Neural cell (in vitro differentiated cells): Measurements from ENCODE around the gene SPTBN1. TPM values are rescaled to one million over a fixed set of nuclear protein-coding genes. Genes with fewer than 3 reads are reported as not detected.

Experiments
- H2AFZ ChIP-seq: fragments of 200-600, 300-800 bp; sonication (generic), shearing (Covaris generic); 2 replicates; pipeline ENCODE4 v1.6.0; 2014; ENCODE audit warnings: low read depth, mild to moderate bottlenecking, antibody characterized with exemption, low read length, moderate library complexity
- H3F3A ChIP-seq: fragments of 200-600 bp; shearing (Covaris generic); 2 replicates; pipeline ENCODE4 v1.6.1; 2016; ENCODE audit warnings: mild to moderate bottlenecking, moderate library complexity, mixed read lengths, antibody characterized with exemption, low read length; ENCODE audit not compliant: insufficient read depth, poor library complexity, severe bottlenecking
- H3K27ac ChIP-seq: fragments of 200-600, 300-800 bp; sonication (generic), shearing (Covaris generic); 2 replicates; pipeline ENCODE4 v1.5.1; 2014; ENCODE audit warnings: mild to moderate bottlenecking, low read length, moderate library complexity
- H3K27me3 ChIP-seq: fragments of 300-800, 200-600 bp; sonication (generic), shearing (Covaris generic); 2 replicates; pipeline ENCODE4 v1.6.0; 2014; ENCODE audit warnings: mild to moderate bottlenecking, low read depth, low read length, moderate library complexity; ENCODE audit not compliant: insufficient read depth
- H3K36me3 ChIP-seq: fragments of 300-800, 200-600 bp; sonication (generic), shearing (Covaris generic); 2 replicates; pipeline ENCODE4 v1.5.1; 2014; ENCODE audit warnings: mild to moderate bottlenecking, antibody characterized with exemption, low read length, moderate library complexity; ENCODE audit not compliant: insufficient read depth
- H3K4me2 ChIP-seq: fragments of 300-800, 200-600 bp; sonication (generic), shearing (Covaris generic); 2 replicates; pipeline ENCODE4 v1.6.0; 2014; ENCODE audit warnings: mild to moderate bottlenecking, low read length
- H3K4me3 ChIP-seq: fragments of 300-800, 200-600 bp; sonication (generic), shearing (Covaris generic); 2 replicates; pipeline ENCODE4 v1.5.1; 2014; ENCODE audit warnings: mild to moderate bottlenecking, low read length, moderate library complexity
- H3K79me2 ChIP-seq: fragments of 200-600 bp; shearing (Covaris generic); replicated peaks from 2 replicates; pipeline ENCODE4 v1.6.0; 2014; ENCODE audit warnings: mild to moderate bottlenecking, low read length, moderate library complexity; ENCODE audit not compliant: insufficient read depth
- H3K9ac ChIP-seq: fragments of 300-800, 200-600 bp; sonication (generic), shearing (Covaris generic); 2 replicates; pipeline ENCODE4 v1.6.1; 2016; ENCODE audit warnings: mild to moderate bottlenecking, low read length, mixed read lengths
- H3K9me2 ChIP-seq: fragments of 200-600 bp; shearing (Covaris generic); 2 replicates; pipeline ENCODE4 v1.6.1; 2016; ENCODE audit warnings: mild to moderate bottlenecking, low read length, mixed read lengths; ENCODE audit not compliant: insufficient read depth
- H3K9me3 ChIP-seq: fragments of 200-600, 300-800 bp; sonication (generic), shearing (Covaris generic); 2 replicates; pipeline ENCODE4 v1.6.1; 2016; ENCODE audit warnings: mild to moderate bottlenecking, mixed run types, low read length, moderate library complexity, mixed read lengths
- H4K20me1 ChIP-seq: fragments of 200-600 bp; shearing (Covaris generic); 2 replicates; pipeline ENCODE4 v1.6.1; 2016; ENCODE audit warnings: mild to moderate bottlenecking, mixed run types; ENCODE audit not compliant: insufficient read depth
- EP300 ChIP-seq: fragments of 450-650 bp; conservative IDR thresholded peaks from 2 replicates; pipeline ENCODE4 v1.6.1; 2014; ENCODE audit warnings: antibody characterized with exemption, mild to moderate bottlenecking, moderate library complexity; ENCODE audit not compliant: poor library complexity, severe bottlenecking
- EZH2 ChIP-seq: fragments of 200-600, 300-800 bp; shearing (Covaris generic), sonication (generic); IDR thresholded peaks from 2 replicates; pipeline ENCODE4 v1.6.1; 2014; ENCODE audit warnings: antibody characterized with exemption, low read length, borderline replicate concordance, mild to moderate bottlenecking; ENCODE audit not compliant: insufficient read depth, poor library complexity, severe bottlenecking
- MXI1 ChIP-seq: fragments of 450-650 bp; conservative IDR thresholded peaks from 2 replicates; pipeline ENCODE4 v1.6.1; 2014; ENCODE audit warnings: antibody characterized with exemption, mild to moderate bottlenecking; ENCODE audit not compliant: poor library complexity, severe bottlenecking
- POLR2AphosphoS5 ChIP-seq: IDR thresholded peaks from 2 replicates; pipeline ENCODE4 v1.6.1; 2012
- RAD21 ChIP-seq: fragments of 450-650 bp; conservative IDR thresholded peaks from 2 replicates; pipeline ENCODE4 v1.6.1; 2014; ENCODE audit warnings: antibody characterized with exemption, mild to moderate bottlenecking, moderate library complexity
- SMC3 ChIP-seq: fragments of 450-650 bp; conservative IDR thresholded peaks from 2 replicates; pipeline ENCODE4 v1.6.1; 2014; ENCODE audit warnings: antibody characterized with exemption, mild to moderate bottlenecking, moderate library complexity; ENCODE audit not compliant: poor library complexity
- polyA plus RNA-seq: library from polyadenylated mRNA; depleted of rRNA; stranded (reverse); fragments of >200 nt; gene quantifications from 2 replicates; pipeline ENCODE4 v1.2.3, GENCODE V29; 2014
- TF ChIP-seq, protein P1 (sequence below): IDR thresholded peaks from 2 replicates; pipeline ENCODE4 v1.6.1; 2012; ENCODE audit warnings: borderline replicate concordance
- TF ChIP-seq, protein P2 (sequence below): fragments of 450-650 bp; IDR thresholded peaks from 2 replicates; pipeline ENCODE4 v1.5.1; 2014; ENCODE audit warnings: antibody characterized with exemption, mild to moderate bottlenecking, moderate library complexity; ENCODE audit not compliant: poor library complexity, severe bottlenecking

SPTBN1 gene
- polyA plus RNA-seq, 1 donor from 2014 or later, result 92.1 TPM

DNA sequence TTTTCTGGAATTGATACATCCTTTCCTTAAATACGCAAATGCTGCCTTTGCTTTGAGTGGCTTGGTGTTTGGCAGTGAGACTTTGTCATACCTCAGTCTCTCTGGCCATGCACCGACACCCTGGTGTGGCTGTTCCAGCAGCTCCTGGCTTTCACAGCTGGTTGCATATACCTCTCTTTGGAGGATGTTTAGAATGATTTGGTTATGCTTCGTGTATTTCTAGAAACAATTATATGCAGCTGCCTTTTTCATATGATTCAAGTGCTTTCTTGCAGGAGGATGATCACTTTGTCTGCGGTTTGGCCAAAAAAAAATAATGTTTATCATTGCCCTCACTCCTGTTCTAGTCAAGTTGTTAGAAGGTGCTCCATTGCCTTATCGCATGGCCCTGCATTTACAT, 172.3 kb downstream of the SPTBN1 start:
- H4K20me1 ChIP-seq, result no peaks in the 10 kb centered on the region
- H3K79me2 ChIP-seq, result no peaks in the 10 kb centered on the region
- no peak overlapping the region for H2AFZ ChIP-seq
- H3K27me3 ChIP-seq, result no peaks in the 10 kb centered on the region
- peaks cover 20% of the 10 kb centered on the region for H3K36me3 ChIP-seq
- no peaks in the 10 kb centered on the region for H3K9me2 ChIP-seq
- no peak overlapping the region for H3K4me2 ChIP-seq
- TF ChIP-seq POLR2AphosphoS5 (no peak), EZH2 (no peak), EP300 (no peak), MXI1 (no peak), SMC3 (no peak)
- TF ChIP-seq, protein P1, sequence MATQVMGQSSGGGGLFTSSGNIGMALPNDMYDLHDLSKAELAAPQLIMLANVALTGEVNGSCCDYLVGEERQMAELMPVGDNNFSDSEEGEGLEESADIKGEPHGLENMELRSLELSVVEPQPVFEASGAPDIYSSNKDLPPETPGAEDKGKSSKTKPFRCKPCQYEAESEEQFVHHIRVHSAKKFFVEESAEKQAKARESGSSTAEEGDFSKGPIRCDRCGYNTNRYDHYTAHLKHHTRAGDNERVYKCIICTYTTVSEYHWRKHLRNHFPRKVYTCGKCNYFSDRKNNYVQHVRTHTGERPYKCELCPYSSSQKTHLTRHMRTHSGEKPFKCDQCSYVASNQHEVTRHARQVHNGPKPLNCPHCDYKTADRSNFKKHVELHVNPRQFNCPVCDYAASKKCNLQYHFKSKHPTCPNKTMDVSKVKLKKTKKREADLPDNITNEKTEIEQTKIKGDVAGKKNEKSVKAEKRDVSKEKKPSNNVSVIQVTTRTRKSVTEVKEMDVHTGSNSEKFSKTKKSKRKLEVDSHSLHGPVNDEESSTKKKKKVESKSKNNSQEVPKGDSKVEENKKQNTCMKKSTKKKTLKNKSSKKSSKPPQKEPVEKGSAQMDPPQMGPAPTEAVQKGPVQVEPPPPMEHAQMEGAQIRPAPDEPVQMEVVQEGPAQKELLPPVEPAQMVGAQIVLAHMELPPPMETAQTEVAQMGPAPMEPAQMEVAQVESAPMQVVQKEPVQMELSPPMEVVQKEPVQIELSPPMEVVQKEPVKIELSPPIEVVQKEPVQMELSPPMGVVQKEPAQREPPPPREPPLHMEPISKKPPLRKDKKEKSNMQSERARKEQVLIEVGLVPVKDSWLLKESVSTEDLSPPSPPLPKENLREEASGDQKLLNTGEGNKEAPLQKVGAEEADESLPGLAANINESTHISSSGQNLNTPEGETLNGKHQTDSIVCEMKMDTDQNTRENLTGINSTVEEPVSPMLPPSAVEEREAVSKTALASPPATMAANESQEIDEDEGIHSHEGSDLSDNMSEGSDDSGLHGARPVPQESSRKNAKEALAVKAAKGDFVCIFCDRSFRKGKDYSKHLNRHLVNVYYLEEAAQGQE, result no peak
- no peaks in the 10 kb centered on the region for H3K9me3 ChIP-seq
- no peak overlapping the region for H3K4me3 ChIP-seq
- no peak overlapping the region for H3K9ac ChIP-seq
- H3F3A ChIP-seq, result no peaks in the 10 kb centered on the region
- no peak overlapping the region for H3K27ac ChIP-seq

DNA sequence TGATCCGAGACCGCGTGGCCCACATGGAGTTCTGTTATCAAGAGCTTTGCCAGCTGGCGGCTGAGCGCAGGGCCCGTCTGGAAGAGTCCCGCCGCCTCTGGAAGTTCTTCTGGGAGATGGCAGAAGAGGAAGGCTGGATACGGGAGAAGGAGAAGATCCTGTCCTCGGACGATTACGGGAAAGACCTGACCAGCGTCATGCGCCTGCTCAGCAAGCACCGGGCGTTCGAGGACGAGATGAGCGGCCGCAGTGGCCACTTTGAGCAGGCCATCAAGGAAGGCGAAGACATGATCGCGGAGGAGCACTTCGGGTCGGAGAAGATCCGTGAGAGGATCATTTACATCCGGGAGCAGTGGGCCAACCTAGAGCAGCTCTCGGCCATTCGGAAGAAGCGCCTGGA, 172.8 kb downstream of the SPTBN1 start:
- TF ChIP-seq, protein P1, result no peak
- TF ChIP-seq, protein P2, sequence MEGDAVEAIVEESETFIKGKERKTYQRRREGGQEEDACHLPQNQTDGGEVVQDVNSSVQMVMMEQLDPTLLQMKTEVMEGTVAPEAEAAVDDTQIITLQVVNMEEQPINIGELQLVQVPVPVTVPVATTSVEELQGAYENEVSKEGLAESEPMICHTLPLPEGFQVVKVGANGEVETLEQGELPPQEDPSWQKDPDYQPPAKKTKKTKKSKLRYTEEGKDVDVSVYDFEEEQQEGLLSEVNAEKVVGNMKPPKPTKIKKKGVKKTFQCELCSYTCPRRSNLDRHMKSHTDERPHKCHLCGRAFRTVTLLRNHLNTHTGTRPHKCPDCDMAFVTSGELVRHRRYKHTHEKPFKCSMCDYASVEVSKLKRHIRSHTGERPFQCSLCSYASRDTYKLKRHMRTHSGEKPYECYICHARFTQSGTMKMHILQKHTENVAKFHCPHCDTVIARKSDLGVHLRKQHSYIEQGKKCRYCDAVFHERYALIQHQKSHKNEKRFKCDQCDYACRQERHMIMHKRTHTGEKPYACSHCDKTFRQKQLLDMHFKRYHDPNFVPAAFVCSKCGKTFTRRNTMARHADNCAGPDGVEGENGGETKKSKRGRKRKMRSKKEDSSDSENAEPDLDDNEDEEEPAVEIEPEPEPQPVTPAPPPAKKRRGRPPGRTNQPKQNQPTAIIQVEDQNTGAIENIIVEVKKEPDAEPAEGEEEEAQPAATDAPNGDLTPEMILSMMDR, result no peak
- no peak for TF ChIP-seq POLR2AphosphoS5
- no peak for TF ChIP-seq EP300
- TF ChIP-seq EZH2, result no peak
- TF ChIP-seq MXI1, result no peak
- no peak for TF ChIP-seq RAD21
- no peak for TF ChIP-seq SMC3
- H3K9me2 ChIP-seq, result no peaks in the 10 kb centered on the region
- H3K4me3 ChIP-seq, result no peak overlapping the region
- no peak overlapping the region for H3K27ac ChIP-seq
- no peaks in the 10 kb centered on the region for H3K79me2 ChIP-seq
- H3K36me3 ChIP-seq, result peaks cover 18% of the 10 kb centered on the region
- H3K4me2 ChIP-seq, result no peak overlapping the region
- H3F3A ChIP-seq, result no peaks in the 10 kb centered on the region
- H3K9me3 ChIP-seq, result no peaks in the 10 kb centered on the region
- H4K20me1 ChIP-seq, result no peaks in the 10 kb centered on the region
- H2AFZ ChIP-seq, result no peak overlapping the region
- H3K9ac ChIP-seq, result no peak overlapping the region
- H3K27me3 ChIP-seq, result no peaks in the 10 kb centered on the region
